NCI-H526 (cell line): ENCODE data around the gene SNRNP35.
"Not testable (repeated sequence)": the region's sequence is repeated elsewhere in the genome, so short reads cannot be mapped to it uniquely, and the experiment has no call there.

Source experiments
- DNase-seq, 2 experiments: peaks; one replicate each; lab custom pipeline; 2025; lab: John Stamatoyannopoulos, UW

SNRNP35 gene

GRCh38 chr12:123489580-123489979 is 31.6 kb downstream of the SNRNP35 start:
- no peak for DNase-seq

GRCh38 chr12:123490089-123490488 is 32.1 kb downstream of the SNRNP35 start:
- DNase-seq: no peak

DNA sequence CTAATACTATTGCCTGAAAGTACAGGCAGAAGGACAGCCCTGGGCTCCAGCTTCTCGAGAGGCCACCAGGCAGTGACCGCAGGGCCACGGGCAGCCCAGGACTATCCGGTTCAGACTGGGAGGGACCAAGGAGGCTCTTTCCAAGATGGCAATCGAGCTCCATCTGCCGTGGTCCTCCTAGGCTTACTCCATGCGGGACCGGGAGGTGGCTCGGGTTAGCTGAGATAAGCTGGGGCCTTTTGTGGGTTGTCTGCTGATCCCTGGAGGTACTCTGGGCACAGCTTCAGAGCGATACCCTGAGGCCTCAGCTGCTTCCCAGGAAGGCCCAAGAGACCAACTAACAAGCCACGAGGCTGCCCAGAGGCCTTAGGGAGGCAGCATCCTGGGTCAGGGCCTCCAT is 33.1 kb downstream of the SNRNP35 start:
- DNase-seq: no peak

DNA sequence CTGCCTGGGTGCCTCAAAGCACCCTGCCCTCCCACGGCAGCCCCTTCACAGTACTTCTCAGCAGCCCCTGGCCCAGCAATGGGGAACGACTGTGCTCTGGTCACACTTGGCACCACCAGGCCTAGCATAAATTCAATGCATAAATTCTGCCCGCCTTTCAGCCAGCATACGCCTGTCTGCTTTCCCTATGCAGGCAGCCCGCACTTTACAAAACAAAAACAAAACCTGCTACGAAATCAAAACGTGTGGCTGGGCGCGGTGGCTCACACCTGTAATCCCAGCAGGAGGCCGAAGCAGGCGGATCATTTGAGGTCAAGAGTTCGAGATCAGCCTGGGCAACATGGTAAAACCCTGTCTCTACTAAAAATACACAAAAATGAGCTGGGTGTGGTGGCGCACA is 33.5 kb downstream of the SNRNP35 start:
- no peak for DNase-seq

DNA sequence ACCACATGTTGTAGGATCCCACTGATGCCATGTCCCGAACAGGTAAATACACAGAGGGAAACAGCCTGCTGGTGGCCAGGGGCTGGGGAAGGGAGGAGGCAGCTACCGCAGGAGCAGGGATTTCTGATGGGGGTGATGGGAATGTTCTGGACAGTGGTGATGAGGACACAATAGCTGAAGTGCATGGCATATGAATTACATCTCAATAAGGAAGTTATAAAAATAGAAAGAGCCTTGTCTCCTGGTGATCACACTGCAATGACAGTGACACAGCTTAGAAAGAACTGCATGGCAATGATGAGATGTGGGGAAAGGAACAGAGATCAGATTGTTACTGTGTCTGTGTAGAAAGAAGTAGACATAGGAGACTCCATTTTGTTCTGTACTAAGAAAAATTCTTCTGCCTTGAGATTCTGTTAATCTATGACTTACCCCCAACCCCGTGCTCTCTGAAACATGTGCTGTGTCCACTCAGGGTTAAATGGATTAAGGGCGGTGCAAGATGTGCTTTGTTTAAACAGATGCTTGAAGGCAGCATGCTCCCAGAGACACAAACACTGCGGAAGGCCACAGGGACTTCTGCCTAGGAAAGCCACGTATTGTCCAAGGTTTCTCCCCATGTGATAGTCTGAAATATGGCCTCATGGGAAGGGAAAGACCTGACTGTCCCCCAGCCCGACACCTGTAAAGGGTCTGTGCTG is 34.5 kb downstream of the SNRNP35 start:
- DNase-seq: not testable (repeated sequence)

- DNase-seq: no peak
These were observed 36.3 kb downstream of the SNRNP35 start for GRCh38 chr12:123494124-123494851.

DNA sequence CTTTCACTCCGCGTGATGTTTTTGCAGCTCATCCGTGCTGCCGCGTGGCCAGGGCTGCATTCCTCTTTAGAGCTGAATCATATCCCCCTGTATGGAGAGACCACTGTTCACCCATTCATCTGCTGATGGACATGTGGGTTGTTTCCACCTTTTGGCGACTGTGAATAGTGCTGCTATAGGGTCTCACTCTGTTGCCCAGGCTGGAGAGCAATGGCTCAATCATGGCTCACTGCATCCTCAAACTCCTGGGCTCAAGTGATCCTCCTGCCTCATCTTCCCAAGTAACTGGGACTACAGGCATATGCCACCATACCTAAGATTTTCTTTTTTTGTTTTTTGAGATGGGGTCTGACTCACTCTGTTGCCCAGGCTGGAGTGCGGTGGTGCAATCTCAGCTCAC is 39.1 kb downstream of the SNRNP35 start:
- no peak for DNase-seq

- no peak for DNase-seq
These were observed 40.3 kb downstream of the SNRNP35 start for GRCh38 chr12:123498126-123498825.

DNA sequence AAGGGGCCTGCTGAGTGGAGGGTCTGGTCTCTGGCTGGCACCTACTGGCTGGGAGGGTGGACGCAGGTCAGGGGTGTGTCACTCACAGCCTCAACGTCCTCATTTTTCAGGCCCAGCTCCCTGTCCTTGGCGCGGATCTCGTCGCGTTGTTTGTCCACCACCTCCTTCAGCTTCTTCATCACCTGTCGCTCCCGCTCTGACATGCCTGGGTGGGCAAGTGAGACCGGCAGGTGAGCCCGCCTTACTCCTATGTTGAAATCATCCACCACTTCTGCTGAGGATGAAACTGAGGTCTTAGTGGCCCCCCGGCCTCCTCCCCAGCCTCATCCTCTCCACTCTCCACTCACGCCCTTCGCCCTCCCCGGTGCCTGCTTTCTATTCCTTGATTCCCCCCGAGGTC is 41.4 kb downstream of the SNRNP35 start:
- DNase-seq: no peak

- DNase-seq: no peak
These were observed 44.3 kb downstream of the SNRNP35 start for GRCh38 chr12:123502163-123502704.

DNA sequence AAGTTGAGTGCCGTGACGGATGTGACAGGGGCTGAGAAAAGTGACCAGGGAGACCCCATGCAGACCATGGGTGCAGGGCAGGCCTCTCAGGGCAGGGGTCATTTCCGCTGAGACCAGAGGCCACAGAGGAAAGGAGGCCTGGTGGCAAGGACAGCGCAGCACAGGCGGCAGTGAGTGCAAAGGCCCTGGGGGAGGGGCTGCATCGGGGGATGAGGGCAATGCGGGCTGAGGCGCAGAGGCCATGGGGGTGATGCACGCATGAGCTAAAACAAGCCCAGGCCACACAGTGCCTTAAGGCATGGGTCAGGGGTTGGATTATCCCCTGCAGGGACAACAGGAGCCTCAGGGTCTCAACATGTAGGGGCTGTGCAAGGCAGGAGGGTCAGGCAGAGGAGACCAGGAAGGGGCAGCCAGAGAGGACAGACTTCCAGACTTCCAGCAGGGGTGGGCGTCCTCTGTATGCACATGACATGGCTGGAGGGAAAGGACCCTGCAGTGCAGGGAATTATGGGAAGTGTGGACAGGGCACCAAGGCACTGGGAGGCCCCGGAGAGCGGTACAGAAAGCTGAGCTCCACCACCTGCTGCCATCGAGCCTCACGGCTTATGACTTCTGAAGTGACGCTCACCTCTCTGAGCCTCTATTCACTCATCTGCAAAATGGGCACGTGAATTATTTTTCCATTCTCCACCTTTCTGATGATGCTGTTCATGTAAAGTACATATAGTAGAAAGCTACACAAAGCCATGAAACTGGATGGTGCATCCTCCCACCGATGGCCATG is 48.3 kb downstream of the SNRNP35 start:
- DNase-seq: no peak

- no peak for DNase-seq
These were observed 48.9 kb downstream of the SNRNP35 start for GRCh38 chr12:123506843-123507236.

DNA sequence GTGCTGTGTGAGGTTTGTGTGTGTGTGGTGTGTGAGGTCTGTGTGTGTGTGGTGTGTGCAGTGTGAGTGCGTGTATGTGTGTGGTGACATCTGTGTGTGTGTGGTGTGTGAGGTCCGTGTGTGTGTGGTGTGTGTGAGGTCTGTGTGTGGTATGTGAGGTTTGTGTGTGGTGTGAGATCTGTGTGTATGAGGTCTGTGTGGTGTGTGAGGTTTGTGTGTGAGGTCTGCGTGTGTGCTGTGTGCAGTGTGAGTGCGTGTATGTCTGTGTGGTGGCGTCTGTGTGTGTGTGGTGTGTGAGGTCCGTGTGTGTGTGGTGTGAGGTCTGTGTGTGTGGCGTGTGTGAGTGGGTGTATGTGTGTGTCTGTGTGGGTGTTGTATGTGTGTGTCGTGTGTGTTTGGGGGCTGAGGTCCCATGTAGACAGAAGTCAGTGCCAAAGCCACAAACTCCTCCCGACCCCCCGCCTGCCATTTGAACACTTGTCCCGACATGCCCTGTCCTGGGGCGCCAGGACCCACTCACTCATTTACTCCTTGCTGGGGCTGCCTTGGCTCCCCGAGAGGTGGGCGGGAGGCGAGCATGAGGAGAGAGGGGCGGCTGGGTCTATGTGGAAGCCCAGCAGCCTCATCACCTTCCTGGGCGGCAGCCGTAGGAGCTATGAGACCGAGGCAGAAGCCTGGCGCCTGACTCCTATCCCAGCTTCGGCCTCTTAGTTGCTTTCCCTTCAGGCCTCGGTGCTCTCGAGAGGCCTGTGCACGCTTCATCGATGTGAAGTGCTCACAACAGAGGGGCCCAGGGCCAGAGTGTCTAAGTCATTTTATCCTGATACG is 55.1 kb downstream of the SNRNP35 start:
- peak in 1 of 2 experiments; percentile 19 for DNase-seq

DNA sequence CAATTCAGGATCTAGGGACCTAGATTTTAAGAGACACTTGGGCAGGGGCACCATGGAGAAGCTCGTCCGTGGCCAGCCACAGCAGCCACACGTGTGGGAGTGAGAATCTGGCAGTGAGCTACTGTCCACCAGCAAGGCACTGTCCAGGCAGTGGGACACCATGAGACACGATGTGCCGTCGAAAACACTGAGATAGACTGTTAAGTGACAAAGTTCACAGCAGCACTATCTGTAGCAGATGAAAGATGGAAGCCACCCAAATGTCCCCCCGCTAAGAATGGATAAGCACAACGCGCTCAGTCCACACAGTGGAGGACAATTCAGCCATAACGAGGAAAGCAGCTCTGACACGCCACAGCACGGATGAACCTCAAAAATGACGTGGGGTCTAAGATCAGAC is 55.9 kb downstream of the SNRNP35 start:
- DNase-seq: no peak

DNA sequence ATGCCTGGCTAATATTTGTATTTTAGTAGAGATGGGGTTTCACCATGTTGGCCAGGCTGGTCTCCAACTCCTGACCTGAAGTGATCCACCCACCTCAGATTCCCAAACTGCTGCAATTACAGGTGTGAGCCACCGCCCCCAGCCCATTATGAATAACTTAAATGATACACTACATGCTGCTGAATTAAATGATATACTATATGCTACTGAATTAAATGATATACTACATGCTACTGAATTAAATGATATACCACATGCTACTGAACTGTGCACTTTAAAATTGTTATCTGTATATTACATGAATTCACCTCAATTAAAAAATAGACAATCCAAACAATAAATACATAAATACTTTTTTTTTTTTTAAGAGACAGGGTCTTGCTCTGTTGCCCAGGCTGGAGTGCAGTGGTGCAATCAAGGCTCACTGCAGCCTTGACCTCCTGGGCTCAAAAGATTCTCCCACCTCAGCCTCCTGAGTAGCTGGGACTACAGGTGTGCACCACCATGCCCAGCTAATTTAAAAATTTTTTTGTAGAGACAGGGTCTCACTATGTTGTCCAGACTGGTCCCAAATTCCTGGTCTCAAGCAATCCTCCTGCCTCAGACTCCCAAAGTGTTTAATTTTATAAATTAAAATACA is 56.8 kb downstream of the SNRNP35 start:
- DNase-seq: not testable (repeated sequence)

GRCh38 chr12:123516216-123516780 is 58.4 kb downstream of the SNRNP35 start:
- no peak for DNase-seq
